ENCODE results near the gene SAA4.

- TF ChIP-seq, protein P1, sequence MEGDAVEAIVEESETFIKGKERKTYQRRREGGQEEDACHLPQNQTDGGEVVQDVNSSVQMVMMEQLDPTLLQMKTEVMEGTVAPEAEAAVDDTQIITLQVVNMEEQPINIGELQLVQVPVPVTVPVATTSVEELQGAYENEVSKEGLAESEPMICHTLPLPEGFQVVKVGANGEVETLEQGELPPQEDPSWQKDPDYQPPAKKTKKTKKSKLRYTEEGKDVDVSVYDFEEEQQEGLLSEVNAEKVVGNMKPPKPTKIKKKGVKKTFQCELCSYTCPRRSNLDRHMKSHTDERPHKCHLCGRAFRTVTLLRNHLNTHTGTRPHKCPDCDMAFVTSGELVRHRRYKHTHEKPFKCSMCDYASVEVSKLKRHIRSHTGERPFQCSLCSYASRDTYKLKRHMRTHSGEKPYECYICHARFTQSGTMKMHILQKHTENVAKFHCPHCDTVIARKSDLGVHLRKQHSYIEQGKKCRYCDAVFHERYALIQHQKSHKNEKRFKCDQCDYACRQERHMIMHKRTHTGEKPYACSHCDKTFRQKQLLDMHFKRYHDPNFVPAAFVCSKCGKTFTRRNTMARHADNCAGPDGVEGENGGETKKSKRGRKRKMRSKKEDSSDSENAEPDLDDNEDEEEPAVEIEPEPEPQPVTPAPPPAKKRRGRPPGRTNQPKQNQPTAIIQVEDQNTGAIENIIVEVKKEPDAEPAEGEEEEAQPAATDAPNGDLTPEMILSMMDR (IDR thresholded peaks at IDR 0.05; ENCODE audit: borderline replicate concordance, extremely low read depth, low read length, poor library complexity, severe bottlenecking) = no peak
- TF ChIP-seq EZH2 (IDR thresholded peaks at IDR 0.05; ENCODE audit: borderline replicate concordance, low read depth, low read length, severe bottlenecking) = no peak
Measured at GRCh38 chr11:18209058-18209457, 27.5 kb downstream of the SAA4 start.

All from DND-41 (cell line).